GM19099 (cell line): ENCODE data around the gene SLC26A4.

Experiments used
- POLR2A ChIP-seq: IDR thresholded peaks from 3 replicates; pipeline ENCODE4 v1.6.1; 2011; ENCODE audit warnings: low read depth; ENCODE audit not compliant: insufficient read length; ENCODE audit errors: extremely low read depth

The SLC26A4 gene

DNA sequence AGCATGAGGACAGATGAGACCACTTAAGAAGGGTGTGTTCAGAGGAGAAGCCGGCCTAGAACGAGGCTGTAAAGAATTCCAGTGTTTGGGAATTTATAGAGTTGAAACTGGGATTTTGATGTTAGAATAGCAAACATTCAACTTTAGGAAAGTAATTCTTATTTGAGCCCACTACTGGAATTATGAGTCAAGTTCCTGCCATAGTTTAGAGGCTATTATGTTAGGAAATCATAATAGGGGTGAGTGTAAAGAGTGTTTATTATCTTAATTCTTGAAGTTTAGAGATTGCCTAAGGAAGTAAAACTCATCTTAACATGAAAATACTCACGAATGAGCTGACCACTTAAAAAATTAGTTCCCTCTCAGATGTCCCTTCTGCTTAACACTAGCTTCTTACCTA lies 85.4 kb downstream of the SLC26A4 start:
- no peak for TF ChIP-seq POLR2A

DNA sequence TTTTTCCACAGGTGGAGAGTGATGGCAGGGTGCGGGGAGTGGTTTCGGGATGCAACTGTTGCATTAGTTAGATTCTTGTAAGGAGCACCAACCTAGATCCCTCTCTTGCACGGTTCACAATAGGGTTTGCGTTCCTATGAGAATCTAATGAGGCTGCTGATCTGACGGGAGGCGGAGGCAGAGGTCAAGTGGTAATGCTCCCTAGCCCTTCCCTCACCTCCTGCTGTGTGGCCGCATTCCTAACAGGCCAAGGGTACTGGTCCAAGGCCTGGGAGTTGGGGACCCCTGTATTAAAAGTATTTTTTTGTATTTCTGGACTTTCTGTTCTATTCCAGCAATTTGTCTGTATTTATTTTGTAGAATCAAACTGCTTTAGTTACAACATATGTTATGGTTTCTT lies 90.5 kb downstream of the SLC26A4 start:
- no peak for TF ChIP-seq POLR2A

DNA sequence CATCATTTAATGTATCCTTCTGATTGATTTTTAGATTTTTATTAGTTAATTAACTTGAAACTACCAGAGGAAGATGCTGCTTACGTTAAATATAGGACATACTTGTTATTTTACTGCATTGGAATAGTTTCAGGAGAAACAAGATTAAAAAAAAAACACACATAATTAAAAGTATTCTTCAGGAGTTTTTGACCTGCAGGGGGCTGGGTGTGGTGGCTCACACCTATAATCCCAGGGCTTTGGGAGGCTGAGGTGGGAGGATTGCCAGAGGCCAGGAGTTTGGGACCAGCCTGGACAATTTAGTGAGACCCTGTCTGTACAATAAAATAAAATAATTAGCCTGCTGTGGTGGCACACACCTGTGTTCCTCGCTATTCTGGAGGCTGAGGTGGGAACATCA lies 94.0 kb downstream of the SLC26A4 start:
- TF ChIP-seq POLR2A: no peak

- no peak for TF ChIP-seq POLR2A
These were observed 98.0 kb downstream of the SLC26A4 start for GRCh38 chr7:107758667-107759066.

DNA sequence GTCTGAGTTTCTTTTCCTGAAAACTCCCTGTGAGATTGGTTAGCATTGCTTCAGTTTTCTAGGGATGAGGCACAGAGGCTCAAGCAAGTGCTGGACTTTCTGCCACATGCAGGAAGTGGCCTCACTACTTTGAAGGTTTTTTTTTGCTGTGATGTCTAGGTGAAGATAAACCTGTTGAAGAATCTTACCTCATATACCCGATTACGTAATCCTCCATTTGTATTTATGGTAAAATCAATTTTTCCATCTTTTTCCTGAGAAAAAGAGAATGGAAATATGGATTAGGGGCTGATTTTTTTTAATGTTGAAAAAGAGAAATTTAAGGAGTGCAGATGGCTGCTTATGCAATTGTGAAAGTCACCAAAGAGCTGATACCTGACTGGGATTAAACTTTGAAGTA lies 106.8 kb downstream of the SLC26A4 start:
- TF ChIP-seq POLR2A: no peak
